Endodermal cell (in vitro differentiated cells): ENCODE data around the gene MAPKAPK2. TPM values are rescaled to one million over a fixed set of nuclear protein-coding genes. Genes with fewer than 3 reads are reported as not detected.

Experiments used
- DNase-seq: peaks from one replicate; pipeline ENCODE4 v3.0.0-alpha.2; 2017
- H3K27ac ChIP-seq: 2 replicates; pipeline ENCODE4 v1.5.1; 2013; ENCODE audit warnings: mild to moderate bottlenecking, low read depth, low read length, moderate library complexity
- H3K27me3 ChIP-seq: 2 replicates; pipeline ENCODE4 v1.6.1; 2013; ENCODE audit warnings: mild to moderate bottlenecking, low read length, moderate library complexity; ENCODE audit not compliant: insufficient read depth, control insufficient read depth, poor library complexity, severe bottlenecking
- H3K36me3 ChIP-seq: 2 replicates; pipeline ENCODE4 v1.7.0; 2013; ENCODE audit warnings: mild to moderate bottlenecking, low read length, moderate library complexity; ENCODE audit not compliant: control insufficient read depth, insufficient read depth
- H3K4me1 ChIP-seq: one replicate; pipeline ENCODE4 v1.7.0; 2013; ENCODE audit warnings: low read length; ENCODE audit not compliant: control insufficient read depth, insufficient read depth
- H3K4me3 ChIP-seq: 2 replicates; pipeline ENCODE4 v1.5.1; 2013; ENCODE audit warnings: mild to moderate bottlenecking, low read length, moderate library complexity
- H3K9ac ChIP-seq: 2 replicates; pipeline ENCODE4 v1.6.1; 2013; ENCODE audit warnings: mild to moderate bottlenecking, low read length, moderate library complexity; ENCODE audit not compliant: poor library complexity, severe bottlenecking; ENCODE audit errors: extremely low read depth
- H3K9me3 ChIP-seq: 2 replicates; pipeline ENCODE4 v1.6.1; 2013; ENCODE audit warnings: mild to moderate bottlenecking, low read length, moderate library complexity; ENCODE audit not compliant: control insufficient read depth
- H3K27ac Mint-ChIP-seq: 2 replicates; pipeline ENCODE4 v1.8.0; 2020; ENCODE audit warnings: mixed read lengths
- H3K27me3 Mint-ChIP-seq: 2 replicates; pipeline ENCODE4 v1.8.0; 2021; ENCODE audit warnings: mild to moderate bottlenecking, mixed read lengths; ENCODE audit not compliant: insufficient read depth
- H3K36me3 Mint-ChIP-seq: 2 replicates; pipeline ENCODE4 v1.8.0; 2020; ENCODE audit warnings: low read depth, mixed read lengths
- H3K4me1 Mint-ChIP-seq: 2 replicates; pipeline ENCODE4 v1.8.0; 2020; ENCODE audit warnings: mixed read lengths
- H3K4me3 Mint-ChIP-seq: 2 replicates; pipeline ENCODE4 v1.8.0; 2020; ENCODE audit warnings: mild to moderate bottlenecking, moderate library complexity, mixed read lengths
- H3K9me3 Mint-ChIP-seq: 2 replicates; pipeline ENCODE4 v1.8.0; 2020; ENCODE audit warnings: mild to moderate bottlenecking, mixed read lengths
- CTCF ChIP-seq: fragments of 200-600 bp; sonication (generic); conservative IDR thresholded peaks from 2 replicates; pipeline ENCODE4 v1.5.0; 2021; ENCODE audit warnings: antibody characterized with exemption, mild to moderate bottlenecking
- WGBS, 2 experiments: methylation state at CpG; one replicate each; pipeline versions ENCODE4 v1.1.5 to v1.1.7; 2013; ENCODE audit warnings: missing lambda C conversion rate in 2 of 2, mixed read lengths in 1 of 2; ENCODE audit not compliant: insufficient coverage in 1 of 2, insufficient read length in 1 of 2; 5-methylcytosine and 5-hydroxymethylcytosine counted together
- total RNA-seq, 2 donors: library from RNA; stranded (reverse); fragmentation: NEBNext Ultra II Directional in 1 of 2; extraction: Animal tissue kit (Norgen Biotek cat#: 25700) in 1 of 2; gene quantifications; 2 replicates in 1 of 2; 3 replicates in 1 of 2; pipeline ENCODE4 v1.2.1, GENCODE V29; 2021

Gene MAPKAPK2
- total RNA-seq, 2 donors from 2014 or later = 72.8 to 79.7 TPM

GRCh38 chr1:206680279-206680678, 4.4 kb upstream of the MAPKAPK2 start:
- Mint-ChIP-seq H3K27me3 (peaks cover 46% of the 10 kb centered on the region), H3K27ac (no peak overlapping the region), H3K9me3 (no peaks in the 10 kb centered on the region), H3K4me1 (no peaks in the 10 kb centered on the region), H3K4me3 (no peak overlapping the region), H3K36me3 (no peaks in the 10 kb centered on the region)
- Histone ChIP-seq H3K4me1 (no peaks in the 10 kb centered on the region), H3K27ac (no peak overlapping the region), H3K27me3 (peaks cover 45% of the 10 kb centered on the region), H3K36me3 (no peaks in the 10 kb centered on the region), H3K9ac (no peak overlapping the region), H3K4me3 (no peak overlapping the region), H3K9me3 (no peaks in the 10 kb centered on the region)
- TF ChIP-seq CTCF = no peak
- DNase-seq = no peak
- 91 to 100% methylated on average over 3 of the region's 4 CpGs for WGBS, 2 experiments

- H3K4me3 ChIP-seq = no peak overlapping the region
- H3K27me3 Mint-ChIP-seq = peaks cover 48% of the 10 kb centered on the region
- peaks cover 3% of the 10 kb centered on the region for H3K4me1 Mint-ChIP-seq
- no peak overlapping the region for H3K4me3 Mint-ChIP-seq
- H3K9me3 ChIP-seq = no peaks in the 10 kb centered on the region
- 27 to 56% methylated on average over 2 of the region's 2 CpGs for WGBS, 2 experiments
- no peaks in the 10 kb centered on the region for H3K4me1 ChIP-seq
- no peak for DNase-seq
- no peaks in the 10 kb centered on the region for H3K36me3 Mint-ChIP-seq
- H3K36me3 ChIP-seq = no peaks in the 10 kb centered on the region
- no peak overlapping the region for H3K27ac ChIP-seq
- H3K27ac Mint-ChIP-seq = no peak overlapping the region
- peaks cover 45% of the 10 kb centered on the region for H3K27me3 ChIP-seq
- TF ChIP-seq CTCF = no peak
- H3K9me3 Mint-ChIP-seq = no peaks in the 10 kb centered on the region
- no peak overlapping the region for H3K9ac ChIP-seq
Measured at GRCh38 chr1:206681359-206681758, 3.3 kb upstream of the MAPKAPK2 start.

GRCh38 chr1:206682111-206682510, 2.6 kb upstream of the MAPKAPK2 start:
- Histone ChIP-seq H3K36me3 (no peaks in the 10 kb centered on the region), H3K9me3 (no peaks in the 10 kb centered on the region), H3K27me3 (peaks cover 45% of the 10 kb centered on the region), H3K27ac (no peak overlapping the region), H3K4me1 (peaks cover 5% of the 10 kb centered on the region), H3K9ac (no peak overlapping the region), H3K4me3 (no peak overlapping the region)
- Mint-ChIP-seq H3K27me3 (peaks cover 48% of the 10 kb centered on the region), H3K27ac (no peak overlapping the region), H3K36me3 (no peaks in the 10 kb centered on the region), H3K4me3 (no peak overlapping the region), H3K9me3 (no peaks in the 10 kb centered on the region), H3K4me1 (peaks cover 11% of the 10 kb centered on the region)
- no peak for DNase-seq
- WGBS, 2 experiments = 93% methylated on average over 2 of the region's 3 CpGs; no CpG with 5 or more reads in 1 of the 2 experiments
- no peak for TF ChIP-seq CTCF
